GM21786 (cell line): Measurements from ENCODE around the gene STRBP.
"Not testable (repeated sequence)": the region's sequence is repeated elsewhere in the genome, so short reads cannot be mapped to it uniquely, and the experiment has no call there.

Source experiments
- ATAC-seq: cut with Tn5 transposase; IDR thresholded peaks from one replicate; pipeline ENCODE4 v1.9.1; 2021; ENCODE audit not compliant: unreplicated experiment

Gene STRBP

GRCh38 chr9:123283455-123283854 lies 15.1 kb upstream of the STRBP start:
- ATAC-seq = no peak

GRCh38 chr9:123283048-123283408 lies 14.6 kb upstream of the STRBP start:
- ATAC-seq = no peak

GRCh38 chr9:123282362-123283047 lies 14.1 kb upstream of the STRBP start:
- no peak for ATAC-seq

- no peak for ATAC-seq
Measured at GRCh38 chr9:123281659-123282350, 13.4 kb upstream of the STRBP start.

- ATAC-seq = not testable (repeated sequence)
Measured at GRCh38 chr9:123278879-123279493, 10.6 kb upstream of the STRBP start.

GRCh38 chr9:123278361-123278760 lies 10.0 kb upstream of the STRBP start:
- no peak for ATAC-seq

GRCh38 chr9:123276551-123276950 lies 8.2 kb upstream of the STRBP start:
- no peak for ATAC-seq

- not testable (repeated sequence) for ATAC-seq
Measured at GRCh38 chr9:123271133-123271532, 2.7 kb upstream of the STRBP start.

GRCh38 chr9:123269281-123269680 lies 895 bp upstream of the STRBP start:
- ATAC-seq = no peak

GRCh38 chr9:123268199-123268464 lies 254 bp downstream of the STRBP start:
- no peak for ATAC-seq

- ATAC-seq = no peak
Measured at GRCh38 chr9:123267481-123268198, 746 bp downstream of the STRBP start.

- ATAC-seq = no peak
Measured at GRCh38 chr9:123266655-123267399, 1.6 kb downstream of the STRBP start.

- no peak for ATAC-seq
Measured at GRCh38 chr9:123265833-123266232, 2.6 kb downstream of the STRBP start.

- no peak for ATAC-seq
Measured at GRCh38 chr9:123263227-123263626, 5.2 kb downstream of the STRBP start.

- ATAC-seq = no peak
Measured at GRCh38 chr9:123262338-123262737, 6.0 kb downstream of the STRBP start.

- ATAC-seq = no peak
Measured at GRCh38 chr9:123261006-123261677, 7.2 kb downstream of the STRBP start.

GRCh38 chr9:123260340-123260739 lies 8.0 kb downstream of the STRBP start:
- no peak for ATAC-seq

GRCh38 chr9:123257276-123257675 lies 11.1 kb downstream of the STRBP start:
- no peak for ATAC-seq

GRCh38 chr9:123255718-123256117 lies 12.7 kb downstream of the STRBP start:
- ATAC-seq = no peak

GRCh38 chr9:123253204-123253603 lies 15.2 kb downstream of the STRBP start:
- no peak for ATAC-seq

- no peak for ATAC-seq
Measured at GRCh38 chr9:123251741-123252140, 16.6 kb downstream of the STRBP start.
